Measurements from ENCODE around the gene PPDPF.

DNA sequence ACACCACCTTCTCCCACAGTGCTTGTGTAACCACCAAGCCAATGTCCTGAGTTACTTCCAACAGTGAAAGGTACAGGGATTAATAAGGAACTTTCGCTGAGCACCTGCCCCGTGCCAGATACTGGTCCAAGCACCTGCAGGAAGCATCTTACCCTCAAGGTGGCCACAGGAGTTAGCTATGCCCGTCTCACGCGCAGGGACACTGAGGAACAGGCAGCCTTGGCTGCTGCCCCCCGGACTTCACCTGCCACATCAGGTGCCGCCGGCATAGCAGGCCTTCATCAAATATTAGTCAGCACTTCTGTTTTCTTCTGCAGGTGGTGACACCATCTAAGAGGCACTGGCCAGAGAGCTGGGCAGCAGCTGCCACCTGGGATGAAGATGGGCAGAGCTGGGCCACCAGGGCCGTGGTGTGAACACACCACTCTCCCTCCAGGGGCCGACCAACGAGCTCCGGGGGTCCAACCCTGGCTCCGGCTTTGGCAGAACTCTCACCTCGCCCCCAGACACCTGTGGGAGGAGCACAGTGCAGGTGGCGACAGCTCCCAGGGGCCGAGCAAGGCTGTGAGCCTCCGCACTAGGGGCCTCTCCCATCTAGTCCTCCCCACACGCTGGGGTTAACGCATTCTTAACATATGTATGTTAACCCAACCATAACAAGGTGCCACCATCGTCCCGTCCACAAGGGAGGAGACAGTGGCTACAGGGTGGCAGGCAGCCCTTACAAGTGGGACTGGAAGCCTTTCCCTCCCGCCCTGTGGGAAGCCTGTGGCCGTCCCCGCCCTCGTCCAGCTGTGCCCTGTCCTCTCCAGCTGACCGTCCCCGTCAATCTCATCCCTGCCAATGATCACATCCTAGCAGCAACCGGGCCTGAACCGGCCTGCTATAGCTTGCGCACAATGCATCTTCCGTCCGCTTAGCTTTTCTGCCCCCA lies 2.9 kb upstream of the PPDPF start:
- TF ChIP-seq, protein P1, sequence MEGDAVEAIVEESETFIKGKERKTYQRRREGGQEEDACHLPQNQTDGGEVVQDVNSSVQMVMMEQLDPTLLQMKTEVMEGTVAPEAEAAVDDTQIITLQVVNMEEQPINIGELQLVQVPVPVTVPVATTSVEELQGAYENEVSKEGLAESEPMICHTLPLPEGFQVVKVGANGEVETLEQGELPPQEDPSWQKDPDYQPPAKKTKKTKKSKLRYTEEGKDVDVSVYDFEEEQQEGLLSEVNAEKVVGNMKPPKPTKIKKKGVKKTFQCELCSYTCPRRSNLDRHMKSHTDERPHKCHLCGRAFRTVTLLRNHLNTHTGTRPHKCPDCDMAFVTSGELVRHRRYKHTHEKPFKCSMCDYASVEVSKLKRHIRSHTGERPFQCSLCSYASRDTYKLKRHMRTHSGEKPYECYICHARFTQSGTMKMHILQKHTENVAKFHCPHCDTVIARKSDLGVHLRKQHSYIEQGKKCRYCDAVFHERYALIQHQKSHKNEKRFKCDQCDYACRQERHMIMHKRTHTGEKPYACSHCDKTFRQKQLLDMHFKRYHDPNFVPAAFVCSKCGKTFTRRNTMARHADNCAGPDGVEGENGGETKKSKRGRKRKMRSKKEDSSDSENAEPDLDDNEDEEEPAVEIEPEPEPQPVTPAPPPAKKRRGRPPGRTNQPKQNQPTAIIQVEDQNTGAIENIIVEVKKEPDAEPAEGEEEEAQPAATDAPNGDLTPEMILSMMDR (IDR thresholded peaks at IDR 0.05), result no peak
- no peak for TF ChIP-seq POLR2A (IDR thresholded peaks at IDR 0.05)
